Measurements from ENCODE around the gene CYP4F12. TPM values are rescaled to one million over a fixed set of nuclear protein-coding genes. Genes with fewer than 3 reads are reported as not detected.

The CYP4F12 gene
- polyA plus RNA-seq, 2 of the 4 experiments (the other 2 are of a cell fraction) = 6.3 to 12.8 TPM

- TF ChIP-seq JUN (IDR thresholded peaks at IDR 0.05) (no peak), HOXB5 (CRISPR knock-in tag; IDR thresholded peaks at IDR 0.05) (no peak), ZSCAN20 (CRISPR knock-in tag; IDR thresholded peaks at IDR 0.05) (no peak), RFX5 (IDR thresholded peaks at IDR 0.05) (no peak), GATA3 (IDR thresholded peaks at IDR 0.05; ENCODE audit: borderline replicate concordance) (no peak)
- WGBS (ENCODE audit: missing lambda C conversion rate) = no CpG with 5 or more reads among the region's 1 CpG
Measured at GRCh38 chr19:15732388-15732787, 59.5 kb downstream of the CYP4F12 start.

GRCh38 chr19:15733895-15734294, 61.0 kb downstream of the CYP4F12 start:
- ChIA-PET POLR2A (no interaction called here), CTCF (no interaction called here)
- ATAC-seq = no peak
- DNase-seq (ENCODE audit: low read depth in 1 of 2, low spot score in 1 of 2) = no peak
- Histone ChIP-seq H3K4me1 (no peaks in the 10 kb centered on the region), H3K27ac (no peak overlapping the region), H3K4me3 (no peak overlapping the region), H3K4me2 (no peak overlapping the region), H3K9me3 (no peaks in the 10 kb centered on the region)
- 24% methylated on average over 6 of the region's 6 CpGs for WGBS (ENCODE audit: missing lambda C conversion rate)
- no peak for FAIRE-seq
- no peak for TF ChIP-seq HOXB13 (CRISPR knock-in tag; IDR thresholded peaks at IDR 0.05; ENCODE audit: low read depth)
- TF ChIP-seq CHD4 (IDR thresholded peaks at IDR 0.05; ENCODE audit: borderline replicate concordance) = no peak
- TF ChIP-seq POLR2A (IDR thresholded peaks at IDR 0.05; ENCODE audit: low read length) = no peak
- TF ChIP-seq PHF8 (IDR thresholded peaks at IDR 0.05; ENCODE audit: borderline replicate concordance, low read depth) = no peak
- TF ChIP-seq EHF (CRISPR knock-in tag; IDR thresholded peaks at IDR 0.05) = no peak
- TF ChIP-seq HES2 (IDR thresholded peaks at IDR 0.05) = no peak
- TF ChIP-seq BHLHE40 (IDR thresholded peaks at IDR 0.05; ENCODE audit: low read depth, low read length) = no peak
- TF ChIP-seq ZNF302 (CRISPR knock-in tag; IDR thresholded peaks at IDR 0.05) = no peak
- TF ChIP-seq FOSL2 (IDR thresholded peaks at IDR 0.05) = no peak
- TF ChIP-seq FOSL2 (CRISPR knock-in tag; IDR thresholded peaks at IDR 0.05) = no peak
- no peak for TF ChIP-seq HOXA7 (CRISPR knock-in tag; IDR thresholded peaks at IDR 0.05)
- no peak for TF ChIP-seq CHD2 (IDR thresholded peaks at IDR 0.05; ENCODE audit: low read length, partially characterized antibody)
- no peak for TF ChIP-seq BCL3 (IDR thresholded peaks at IDR 0.05)
- no peak for TF ChIP-seq NR3C1 (IDR thresholded peaks at IDR 0.05)
- no peak for TF ChIP-seq E2F6 (IDR thresholded peaks at IDR 0.05; ENCODE audit: borderline replicate concordance, low read depth)
- TF ChIP-seq GATA3 (IDR thresholded peaks at IDR 0.05; ENCODE audit: borderline replicate concordance) = no peak
- no peak for TF ChIP-seq CEBPB (IDR thresholded peaks at IDR 0.05)
- no peak for TF ChIP-seq HMGXB4 (CRISPR knock-in tag; IDR thresholded peaks at IDR 0.05; ENCODE audit: borderline replicate concordance)
- no peak for TF ChIP-seq KDM1A (IDR thresholded peaks at IDR 0.05; ENCODE audit: low read depth)
- no peak for TF ChIP-seq CTCF (IDR thresholded peaks at IDR 0.05)

More at GRCh38 chr19:15732388-15732787, 59.5 kb downstream of the CYP4F12 start:
- CTCF ChIA-PET = no interaction called here
- no peaks in the 10 kb centered on the region for H3K9me3 ChIP-seq
- DNase-seq (ENCODE audit: low read depth in 1 of 2, low spot score in 1 of 2) = no peak
- H3K4me2 ChIP-seq = no peak overlapping the region
- no peak overlapping the region for H3K27ac ChIP-seq
- no peaks in the 10 kb centered on the region for H3K4me1 ChIP-seq
- no peak for FAIRE-seq
- no peak for ATAC-seq
- H3K4me3 ChIP-seq = no peak overlapping the region
- POLR2A ChIA-PET = no interaction called here
